HG03175 (cell line): ENCODE results near the gene ITIH1.
"Not testable (repeated sequence)": the region's sequence is repeated elsewhere in the genome, so short reads cannot be mapped to it uniquely, and the experiment has no call there.

Experiments
- ATAC-seq: cut with Tn5 transposase; IDR thresholded peaks from one replicate; pipeline ENCODE4 v1.9.1; 2021; ENCODE audit warnings: mild to moderate bottlenecking, moderate library complexity; ENCODE audit not compliant: unreplicated experiment

The ITIH1 gene

GRCh38 chr3:52774901-52775864 is 2.2 kb upstream of the ITIH1 start:
- no peak for ATAC-seq

GRCh38 chr3:52775877-52776276 is 1.5 kb upstream of the ITIH1 start:
- no peak for ATAC-seq

GRCh38 chr3:52776486-52776885 is 913 bp upstream of the ITIH1 start:
- ATAC-seq = not testable (repeated sequence)

GRCh38 chr3:52777959-52778805 is 783 bp downstream of the ITIH1 start:
- ATAC-seq = no peak

GRCh38 chr3:52779011-52779836 is 1.8 kb downstream of the ITIH1 start:
- ATAC-seq = peak; percentile 71

GRCh38 chr3:52779837-52780585 is 2.6 kb downstream of the ITIH1 start:
- no peak for ATAC-seq

GRCh38 chr3:52781741-52782140 is 4.3 kb downstream of the ITIH1 start:
- ATAC-seq = no peak

GRCh38 chr3:52782412-52783210 is 5.2 kb downstream of the ITIH1 start:
- ATAC-seq = no peak

GRCh38 chr3:52783211-52783555 is 5.8 kb downstream of the ITIH1 start:
- ATAC-seq = no peak

- ATAC-seq = no peak
Measured at GRCh38 chr3:52784021-52784621, 6.7 kb downstream of the ITIH1 start.

- ATAC-seq = no peak
Measured at GRCh38 chr3:52784931-52785590, 7.7 kb downstream of the ITIH1 start.

GRCh38 chr3:52786330-52787215 is 9.2 kb downstream of the ITIH1 start:
- ATAC-seq = no peak

- no peak for ATAC-seq
Measured at GRCh38 chr3:52787246-52787645, 9.8 kb downstream of the ITIH1 start.

GRCh38 chr3:52787672-52788625 is 10.6 kb downstream of the ITIH1 start:
- ATAC-seq = no peak

GRCh38 chr3:52788890-52789745 is 11.7 kb downstream of the ITIH1 start:
- no peak for ATAC-seq

- no peak for ATAC-seq
Measured at GRCh38 chr3:52789746-52790040, 12.3 kb downstream of the ITIH1 start.
